Liver (tissue), 9 donors: ENCODE data around the gene PCBP2. TPM values are rescaled to one million over a fixed set of nuclear protein-coding genes. Genes with fewer than 3 reads are reported as not detected.
A peak's percentile ranks its signal among the peaks of the same experiment; 100 is the strongest.

Source experiments
- DNase-seq: peaks from one replicate; pipeline ENCODE4 v3.0.0-alpha.2; 2017; ENCODE audit warnings: low spot score
- H3K27ac ChIP-seq, 2 donors: one replicate each; pipeline ENCODE4 v1.7.0; 2013; ENCODE audit warnings: inconsistent platforms in 2 of 2, low read length in 2 of 2, control low read depth in 1 of 2, low read depth in 1 of 2, mild to moderate bottlenecking in 1 of 2
- H3K27me3 ChIP-seq, 4 donors: one replicate each; pipeline versions ENCODE4 v1.6.1 to v1.7.0; 2013; ENCODE audit warnings: low read length in 3 of 4, inconsistent platforms in 1 of 4, mild to moderate bottlenecking in 1 of 4, moderate library complexity in 1 of 4; ENCODE audit not compliant: control insufficient read depth in 4 of 4, insufficient read depth in 4 of 4
- H3K36me3 ChIP-seq, 4 donors: one replicate each; pipeline versions ENCODE4 v1.6.1 to v1.7.0; 2013; ENCODE audit warnings: low read length in 3 of 4, mild to moderate bottlenecking in 3 of 4, low read depth in 1 of 4, moderate library complexity in 1 of 4; ENCODE audit not compliant: control insufficient read depth in 4 of 4, insufficient read depth in 3 of 4
- H3K4me1 ChIP-seq, 4 donors: one replicate each; pipeline versions ENCODE4 v1.6.1 to v1.7.0; 2013; ENCODE audit warnings: low read length in 3 of 4, mild to moderate bottlenecking in 3 of 4, moderate library complexity in 1 of 4; ENCODE audit not compliant: control insufficient read depth in 4 of 4, insufficient read depth in 4 of 4
- H3K4me3 ChIP-seq, 3 donors: one replicate each; pipeline versions ENCODE4 v1.6.1 to v1.7.0; 2013; ENCODE audit warnings: low read length in 3 of 3, control low read depth in 1 of 3, low read depth in 1 of 3, mild to moderate bottlenecking in 1 of 3
- H3K9ac ChIP-seq, 2 donors: one replicate each; pipeline ENCODE4 v1.7.0; 2013; ENCODE audit warnings: low read length in 2 of 2, mild to moderate bottlenecking in 2 of 2, moderate library complexity in 2 of 2, control low read depth in 1 of 2, low read depth in 1 of 2
- H3K9me3 ChIP-seq, 4 donors: one replicate each; pipeline versions ENCODE4 v1.6.1 to v1.7.0; 2013; ENCODE audit warnings: low read length in 3 of 4; ENCODE audit not compliant: control insufficient read depth in 4 of 4
- ATF3 ChIP-seq: IDR thresholded peaks from 2 replicates; pipeline ENCODE4 v1.6.1; 2016; ENCODE audit warnings: antibody characterized with exemption
- CTCF ChIP-seq: fragments of 150-350 bp; IDR thresholded peaks from 2 replicates; pipeline ENCODE4 v1.5.1; 2017; ENCODE audit warnings: improper control_type of control experiment, low read depth, low read length; ENCODE audit not compliant: missing input control
- EGR1 ChIP-seq, 2 donors: IDR thresholded peaks; 2 replicates each; pipeline ENCODE4 v1.6.1; 2016 to 2018; ENCODE audit warnings: antibody characterized with exemption in 2 of 2, low read depth in 2 of 2
- FOXA1 ChIP-seq: IDR thresholded peaks from 2 replicates; pipeline ENCODE4 v1.6.1; 2016; ENCODE audit warnings: antibody characterized with exemption
- FOXA2 ChIP-seq: IDR thresholded peaks from 2 replicates; pipeline ENCODE4 v1.6.1; 2016; ENCODE audit warnings: antibody characterized with exemption
- GABPA ChIP-seq, 2 donors: IDR thresholded peaks in 1 of 2; conservative IDR thresholded peaks in 1 of 2; 2 replicates each; pipeline ENCODE4 v1.6.1; 2016; ENCODE audit warnings: antibody characterized with exemption in 2 of 2, mild to moderate bottlenecking in 1 of 2, moderate library complexity in 1 of 2
- HNF4A ChIP-seq, 2 donors: conservative IDR thresholded peaks; 2 replicates each; pipeline ENCODE4 v1.6.1; 2016; ENCODE audit warnings: antibody characterized with exemption in 2 of 2, mild to moderate bottlenecking in 2 of 2
- HNF4G ChIP-seq: IDR thresholded peaks from 2 replicates; pipeline ENCODE4 v1.6.1; 2016; ENCODE audit warnings: antibody characterized with exemption
- JUND ChIP-seq, 2 donors: IDR thresholded peaks; 2 replicates each; pipeline ENCODE4 v1.6.1; 2016; ENCODE audit warnings: antibody characterized with exemption in 2 of 2
- MAX ChIP-seq: IDR thresholded peaks from 2 replicates; pipeline ENCODE4 v1.6.1; 2016; ENCODE audit warnings: antibody characterized with exemption
- NR2F2 ChIP-seq: IDR thresholded peaks from 2 replicates; pipeline ENCODE4 v1.6.1; 2016; ENCODE audit warnings: antibody characterized with exemption
- RAD21 ChIP-seq, 2 donors: IDR thresholded peaks; 2 replicates each; pipeline ENCODE4 v1.6.1; 2016; ENCODE audit warnings: antibody characterized with exemption in 2 of 2, mild to moderate bottlenecking in 2 of 2
- REST ChIP-seq: IDR thresholded peaks from 2 replicates; pipeline ENCODE4 v1.6.1; 2016; ENCODE audit warnings: antibody characterized with exemption, mild to moderate bottlenecking
- RXRA ChIP-seq, 2 donors: IDR thresholded peaks; 2 replicates each; pipeline ENCODE4 v1.6.1; 2017 to 2018; ENCODE audit warnings: antibody characterized with exemption in 2 of 2, mild to moderate bottlenecking in 1 of 2
- SP1 ChIP-seq: IDR thresholded peaks from 2 replicates; pipeline ENCODE4 v1.6.1; 2018; ENCODE audit warnings: antibody characterized with exemption, mild to moderate bottlenecking
- TAF1 ChIP-seq: conservative IDR thresholded peaks from 2 replicates; pipeline ENCODE4 v1.6.1; 2016; ENCODE audit warnings: antibody characterized with exemption, mild to moderate bottlenecking
- YY1 ChIP-seq: IDR thresholded peaks from 2 replicates; pipeline ENCODE4 v1.6.1; 2016; ENCODE audit warnings: antibody characterized with exemption, mild to moderate bottlenecking
- ZBTB33 ChIP-seq: IDR thresholded peaks from 2 replicates; pipeline ENCODE4 v1.6.1; 2016; ENCODE audit warnings: antibody characterized with exemption
- WGBS: extraction: QIAGEN DNeasy Blood & Tissue Kit; methylation state at CpG from one replicate; pipeline ENCODE4 v1.1.7; 2013; 5-methylcytosine and 5-hydroxymethylcytosine counted together
- polyA plus RNA-seq, 2 donors: library from polyadenylated mRNA; stranded (reverse) in 1 of 2; unstranded in 1 of 2; fragments of 200-250 nt in 1 of 2; fragments of >200 nt in 1 of 2; fragmentation: Nextera tagmentation in 1 of 2; extraction: Ambion mirVana in 1 of 2; gene quantifications; one replicate each; pipeline versions ENCODE4 v1.2.1 to v1.2.3, GENCODE V29; 2013 to 2015
- total RNA-seq, 2 donors: library from RNA; depleted of rRNA; stranded (reverse); fragments of >200 nt; gene quantifications; one replicate each; pipeline ENCODE4 v1.2.3, GENCODE V29; 2014
- donor health status: healthy.
- donor health status: healthy.
- donor health status: healthy.
- donor health status: healthy.
- donor health status: healthy.

PCBP2 gene
- total and polyA plus RNA-seq, 4 donors = 130 to 377 (median 223) TPM

GRCh38 chr12:53489242-53489864 is 37.5 kb downstream of the PCBP2 start:
- no peak for DNase-seq
- 94% methylated on average over 5 of the region's 5 CpGs for WGBS
- Histone ChIP-seq H3K9me3 (no peaks in the 10 kb centered on the region), H3K9ac (no peak overlapping the region), H3K4me3 (no peak overlapping the region), H3K27me3 (no peaks in the 10 kb centered on the region), H3K27ac (no peak overlapping the region), H3K4me1 (peaks cover 2 to 11% (median 5%) of the 10 kb centered on the region in 4 donors), H3K36me3 (peaks cover 0 to 14% (median 4%) of the 10 kb centered on the region in 4 donors)
- no peak for TF ChIP-seq TAF1
- TF ChIP-seq YY1 = no peak

- Histone ChIP-seq H3K4me1 (peaks cover 2 to 12% (median 8%) of the 10 kb centered on the region in 4 donors), H3K36me3 (no peaks in the 10 kb centered on the region), H3K27me3 (no peaks in the 10 kb centered on the region), H3K4me3 (peak overlapping the region in 1 of 3 donors; percentile 68), H3K27ac (peak overlapping the region; percentile 44 to 80), H3K9me3 (no peaks in the 10 kb centered on the region), H3K9ac (no peak overlapping the region)
- no peak for DNase-seq
- 68% methylated on average over 20 of the region's 20 CpGs for WGBS
- TF ChIP-seq NR2F2 (no peak), ATF3 (no peak), RAD21 (IDR thresholded peaks at IDR 0.05) (no peak), RXRA (IDR thresholded peaks at IDR 0.05) (no peak), FOXA2 (no peak), EGR1 (IDR thresholded peaks at IDR 0.05; ENCODE audit: low read depth in 2 of 2) (no peak), GABPA (IDR thresholded peaks at IDR 0.05 in 1 of 2, conservative IDR thresholded peaks at IDR 0.05 in 1 of 2) (no peak), HNF4A (conservative IDR thresholded peaks at IDR 0.05) (no peak), YY1 (no peak), ZBTB33 (no peak), HNF4G (no peak), SP1 (no peak), CTCF (no peak), JUND (IDR thresholded peaks at IDR 0.05) (no peak), FOXA1 (no peak), TAF1 (no peak), MAX (no peak), REST (no peak)
Measured at GRCh38 chr12:53492188-53492587, 40.3 kb downstream of the PCBP2 start.
